Panc1 (cell line): ENCODE data around the gene NEK8.

Experiments
- POLR2AphosphoS5 ChIP-seq: IDR thresholded peaks from 2 replicates; pipeline ENCODE4 v1.6.1; 2012; ENCODE audit warnings: mild to moderate bottlenecking, low read depth, low read length, moderate library complexity
- SIN3A ChIP-seq: IDR thresholded peaks from 2 replicates; pipeline ENCODE4 v1.6.1; 2012; ENCODE audit warnings: low read depth, mild to moderate bottlenecking, low read length, moderate library complexity, borderline replicate concordance; ENCODE audit not compliant: insufficient read depth
- TCF7L2 ChIP-seq: IDR thresholded peaks from 2 replicates; pipeline ENCODE4 v1.6.1; 2011; ENCODE audit warnings: mild to moderate bottlenecking, low read depth, low read length, inconsistent platforms
- TF ChIP-seq, protein P1 (sequence below): fragments of 450-650 bp; IDR thresholded peaks from 2 replicates; pipeline ENCODE4 v1.5.1; 2017; ENCODE audit warnings: mild to moderate bottlenecking
- TF ChIP-seq, protein P2 (sequence below), 2 experiments: IDR thresholded peaks; 2 replicates each; pipeline ENCODE4 v1.6.1; 2011 to 2012; ENCODE audit warnings: low read depth in 2 of 2, control low read depth in 1 of 2, low read length in 1 of 2, mild to moderate bottlenecking in 1 of 2, moderate library complexity in 1 of 2; ENCODE audit not compliant: insufficient read depth in 1 of 2

DNA sequence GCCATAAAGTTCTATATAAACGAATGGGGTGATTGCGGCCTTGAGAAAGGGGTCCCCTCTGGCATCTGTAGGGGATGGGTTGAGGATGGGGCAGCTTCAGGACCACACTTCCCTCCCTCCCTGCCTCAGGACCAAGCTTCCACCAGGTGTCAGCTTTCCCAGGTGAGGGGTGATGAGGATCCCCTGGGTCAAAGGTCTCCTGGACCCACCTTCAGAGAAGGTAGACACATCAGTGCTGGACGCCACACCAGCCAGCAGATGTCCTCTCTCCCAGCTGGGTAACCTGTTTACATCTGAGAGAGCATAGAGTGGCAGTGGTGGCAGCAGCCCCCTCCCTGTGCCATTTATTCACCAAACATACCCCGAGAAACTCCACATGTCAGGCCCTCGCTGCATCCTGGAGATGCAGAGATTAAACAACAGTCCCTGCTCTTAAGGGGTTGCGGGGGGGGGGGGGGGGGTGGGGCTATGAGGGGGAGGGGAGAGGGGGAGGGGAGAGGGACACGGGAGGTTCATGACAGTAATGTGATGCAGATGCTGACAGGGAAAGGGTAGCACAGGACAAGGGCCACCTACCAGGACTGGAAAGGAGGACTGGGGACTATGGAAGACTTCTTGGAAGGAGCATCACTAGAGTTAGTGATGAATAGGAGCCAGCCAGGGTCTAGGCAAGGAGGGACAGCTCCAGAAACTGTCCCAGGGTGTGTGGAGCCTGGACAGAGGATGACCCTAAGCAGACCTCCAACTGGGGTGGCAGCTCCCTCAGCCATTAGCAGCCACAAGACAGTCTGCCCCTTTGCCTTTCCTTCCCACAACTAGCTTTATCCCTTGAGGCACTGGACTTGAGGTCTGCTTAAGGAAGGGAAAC is 21.9 kb upstream of the NEK8 start:
- TF ChIP-seq, protein P1, sequence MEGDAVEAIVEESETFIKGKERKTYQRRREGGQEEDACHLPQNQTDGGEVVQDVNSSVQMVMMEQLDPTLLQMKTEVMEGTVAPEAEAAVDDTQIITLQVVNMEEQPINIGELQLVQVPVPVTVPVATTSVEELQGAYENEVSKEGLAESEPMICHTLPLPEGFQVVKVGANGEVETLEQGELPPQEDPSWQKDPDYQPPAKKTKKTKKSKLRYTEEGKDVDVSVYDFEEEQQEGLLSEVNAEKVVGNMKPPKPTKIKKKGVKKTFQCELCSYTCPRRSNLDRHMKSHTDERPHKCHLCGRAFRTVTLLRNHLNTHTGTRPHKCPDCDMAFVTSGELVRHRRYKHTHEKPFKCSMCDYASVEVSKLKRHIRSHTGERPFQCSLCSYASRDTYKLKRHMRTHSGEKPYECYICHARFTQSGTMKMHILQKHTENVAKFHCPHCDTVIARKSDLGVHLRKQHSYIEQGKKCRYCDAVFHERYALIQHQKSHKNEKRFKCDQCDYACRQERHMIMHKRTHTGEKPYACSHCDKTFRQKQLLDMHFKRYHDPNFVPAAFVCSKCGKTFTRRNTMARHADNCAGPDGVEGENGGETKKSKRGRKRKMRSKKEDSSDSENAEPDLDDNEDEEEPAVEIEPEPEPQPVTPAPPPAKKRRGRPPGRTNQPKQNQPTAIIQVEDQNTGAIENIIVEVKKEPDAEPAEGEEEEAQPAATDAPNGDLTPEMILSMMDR: no peak
- TF ChIP-seq SIN3A (no peak), POLR2AphosphoS5 (no peak), TCF7L2 (no peak)
- TF ChIP-seq, protein P2, sequence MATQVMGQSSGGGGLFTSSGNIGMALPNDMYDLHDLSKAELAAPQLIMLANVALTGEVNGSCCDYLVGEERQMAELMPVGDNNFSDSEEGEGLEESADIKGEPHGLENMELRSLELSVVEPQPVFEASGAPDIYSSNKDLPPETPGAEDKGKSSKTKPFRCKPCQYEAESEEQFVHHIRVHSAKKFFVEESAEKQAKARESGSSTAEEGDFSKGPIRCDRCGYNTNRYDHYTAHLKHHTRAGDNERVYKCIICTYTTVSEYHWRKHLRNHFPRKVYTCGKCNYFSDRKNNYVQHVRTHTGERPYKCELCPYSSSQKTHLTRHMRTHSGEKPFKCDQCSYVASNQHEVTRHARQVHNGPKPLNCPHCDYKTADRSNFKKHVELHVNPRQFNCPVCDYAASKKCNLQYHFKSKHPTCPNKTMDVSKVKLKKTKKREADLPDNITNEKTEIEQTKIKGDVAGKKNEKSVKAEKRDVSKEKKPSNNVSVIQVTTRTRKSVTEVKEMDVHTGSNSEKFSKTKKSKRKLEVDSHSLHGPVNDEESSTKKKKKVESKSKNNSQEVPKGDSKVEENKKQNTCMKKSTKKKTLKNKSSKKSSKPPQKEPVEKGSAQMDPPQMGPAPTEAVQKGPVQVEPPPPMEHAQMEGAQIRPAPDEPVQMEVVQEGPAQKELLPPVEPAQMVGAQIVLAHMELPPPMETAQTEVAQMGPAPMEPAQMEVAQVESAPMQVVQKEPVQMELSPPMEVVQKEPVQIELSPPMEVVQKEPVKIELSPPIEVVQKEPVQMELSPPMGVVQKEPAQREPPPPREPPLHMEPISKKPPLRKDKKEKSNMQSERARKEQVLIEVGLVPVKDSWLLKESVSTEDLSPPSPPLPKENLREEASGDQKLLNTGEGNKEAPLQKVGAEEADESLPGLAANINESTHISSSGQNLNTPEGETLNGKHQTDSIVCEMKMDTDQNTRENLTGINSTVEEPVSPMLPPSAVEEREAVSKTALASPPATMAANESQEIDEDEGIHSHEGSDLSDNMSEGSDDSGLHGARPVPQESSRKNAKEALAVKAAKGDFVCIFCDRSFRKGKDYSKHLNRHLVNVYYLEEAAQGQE (IDR thresholded peaks at IDR 0.05; ENCODE audit: insufficient read depth in 1 of 2, low read depth in 2 of 2, low read length in 1 of 2): no peak
